OCI-LY7 (cell line): ENCODE results near the gene ITGA5.

ENCODE experiments used
- EZH2phosphoT487 ChIP-seq: fragments of 200-600 bp; sonication (generic); IDR thresholded peaks from 2 replicates; pipeline ENCODE4 v1.6.1; 2018; ENCODE audit warnings: low read depth, borderline replicate concordance, mild to moderate bottlenecking, mixed run types, antibody characterized with exemption, low read length, moderate library complexity, mixed read lengths
- TF ChIP-seq, protein P1 (sequence below): fragments of 200-600 bp; sonication (generic); conservative IDR thresholded peaks from 2 replicates; pipeline ENCODE4 v1.5.1; 2014; ENCODE audit warnings: mild to moderate bottlenecking, antibody characterized with exemption, low read length, moderate library complexity, mixed read lengths

DNA sequence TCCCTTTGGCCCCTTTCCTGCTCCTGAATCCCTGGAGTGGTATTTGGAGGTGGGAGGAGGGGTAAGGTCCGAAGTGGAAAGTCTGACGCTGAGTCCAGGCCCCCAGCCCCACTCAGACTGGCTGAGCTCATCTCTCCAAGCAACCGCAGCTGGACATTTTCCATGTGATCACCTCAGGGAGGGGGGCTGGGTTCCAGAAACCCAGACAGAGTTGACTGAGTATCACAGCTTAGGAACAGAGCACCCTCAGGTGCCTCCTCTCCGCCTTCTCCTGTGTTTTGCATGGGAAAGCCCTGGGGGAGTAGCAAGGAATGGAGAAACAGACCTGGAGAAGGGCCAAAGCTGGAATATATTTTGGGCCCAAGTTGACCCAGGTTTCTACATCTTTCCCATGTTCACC, 8.0 kb upstream of the ITGA5 start:
- TF ChIP-seq, protein P1, sequence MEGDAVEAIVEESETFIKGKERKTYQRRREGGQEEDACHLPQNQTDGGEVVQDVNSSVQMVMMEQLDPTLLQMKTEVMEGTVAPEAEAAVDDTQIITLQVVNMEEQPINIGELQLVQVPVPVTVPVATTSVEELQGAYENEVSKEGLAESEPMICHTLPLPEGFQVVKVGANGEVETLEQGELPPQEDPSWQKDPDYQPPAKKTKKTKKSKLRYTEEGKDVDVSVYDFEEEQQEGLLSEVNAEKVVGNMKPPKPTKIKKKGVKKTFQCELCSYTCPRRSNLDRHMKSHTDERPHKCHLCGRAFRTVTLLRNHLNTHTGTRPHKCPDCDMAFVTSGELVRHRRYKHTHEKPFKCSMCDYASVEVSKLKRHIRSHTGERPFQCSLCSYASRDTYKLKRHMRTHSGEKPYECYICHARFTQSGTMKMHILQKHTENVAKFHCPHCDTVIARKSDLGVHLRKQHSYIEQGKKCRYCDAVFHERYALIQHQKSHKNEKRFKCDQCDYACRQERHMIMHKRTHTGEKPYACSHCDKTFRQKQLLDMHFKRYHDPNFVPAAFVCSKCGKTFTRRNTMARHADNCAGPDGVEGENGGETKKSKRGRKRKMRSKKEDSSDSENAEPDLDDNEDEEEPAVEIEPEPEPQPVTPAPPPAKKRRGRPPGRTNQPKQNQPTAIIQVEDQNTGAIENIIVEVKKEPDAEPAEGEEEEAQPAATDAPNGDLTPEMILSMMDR = no peak
- no peak for TF ChIP-seq EZH2phosphoT487
